Bronchial epithelial cell (primary cell): ENCODE results near the gene ACKR2. TPM values are rescaled to one million over a fixed set of nuclear protein-coding genes. Genes with fewer than 3 reads are reported as not detected.
"Not testable (repeated sequence)": the region's sequence is repeated elsewhere in the genome, so short reads cannot be mapped to it uniquely, and the experiment has no call there.

Experiments
- DNase-seq: peaks from one replicate; pipeline ENCODE4 v3.0.0-alpha.2; 2010; ENCODE audit warnings: low read depth
- FAIRE-seq: peaks from 2 replicates; lab custom pipeline; 2011; peaks lifted over from hg19 to GRCh38; lab: Jason Lieb, UNC
- H3K27me3 ChIP-seq: 2 replicates; pipeline ENCODE4 v1.5.1; 2011; ENCODE audit warnings: low read length; ENCODE audit not compliant: control insufficient read depth, insufficient read depth
- H3K36me3 ChIP-seq: 2 replicates; pipeline ENCODE4 v1.5.1; 2011; ENCODE audit warnings: low read length; ENCODE audit not compliant: control insufficient read depth, insufficient read depth
- H3K4me3 ChIP-seq: 2 replicates; pipeline ENCODE4 v1.5.1; 2011; ENCODE audit warnings: mild to moderate bottlenecking, low read depth, low read length, control low read depth
- CTCF ChIP-seq: IDR thresholded peaks from 2 replicates; pipeline ENCODE4 v1.5.1; 2011; ENCODE audit warnings: mild to moderate bottlenecking, moderate library complexity, low read length, control low read depth, inconsistent platforms; ENCODE audit not compliant: insufficient read depth, severe bottlenecking
- total RNA-seq: library from RNA; depleted of rRNA; stranded (reverse); fragments of >200 nt; gene quantifications from 2 replicates; pipeline ENCODE4 v1.2.1, GENCODE V29; 2014

The ACKR2 gene
- total RNA-seq, 1 donor from 2014 or later: 1.3 TPM

- peak; percentile 98 for TF ChIP-seq CTCF
- FAIRE-seq: no peak
- DNase-seq: peak; percentile 61
- Histone ChIP-seq H3K4me3 (peak overlapping the region; percentile 59), H3K36me3 (no peaks in the 10 kb centered on the region), H3K27me3 (peaks cover 6% of the 10 kb centered on the region)
Observed at GRCh38 chr3:42880601-42881451, 71.6 kb downstream of the ACKR2 start.

GRCh38 chr3:42883251-42883930 is 74.1 kb downstream of the ACKR2 start:
- not testable (repeated sequence) for H3K4me3 ChIP-seq, H3K36me3 ChIP-seq, H3K27me3 ChIP-seq, FAIRE-seq
- DNase-seq: peak; percentile 17

- no peak for TF ChIP-seq CTCF
- Histone ChIP-seq H3K4me3 (no peak overlapping the region), H3K27me3 (peaks cover 2% of the 10 kb centered on the region), H3K36me3 (no peaks in the 10 kb centered on the region)
- DNase-seq (no peak), FAIRE-seq (no peak)
Observed at GRCh38 chr3:42884324-42884723, 75.1 kb downstream of the ACKR2 start.

GRCh38 chr3:42886294-42886822 is 77.1 kb downstream of the ACKR2 start:
- no peak for TF ChIP-seq CTCF
- FAIRE-seq (no peak), DNase-seq (no peak)
- H3K4me3 ChIP-seq: no peak overlapping the region
- no peaks in the 10 kb centered on the region for H3K36me3 ChIP-seq
- no peaks in the 10 kb centered on the region for H3K27me3 ChIP-seq

GRCh38 chr3:42887084-42887483 is 77.8 kb downstream of the ACKR2 start:
- Histone ChIP-seq H3K27me3 (no peaks in the 10 kb centered on the region), H3K4me3 (no peak overlapping the region), H3K36me3 (no peaks in the 10 kb centered on the region)
- FAIRE-seq (no peak), DNase-seq (no peak)
- TF ChIP-seq CTCF: no peak

- no peaks in the 10 kb centered on the region for H3K27me3 ChIP-seq
- no peaks in the 10 kb centered on the region for H3K36me3 ChIP-seq
- no peak for TF ChIP-seq CTCF
- H3K4me3 ChIP-seq: no peak overlapping the region
- no peak for DNase-seq
- FAIRE-seq: no peak
Observed at GRCh38 chr3:42891042-42891441, 81.8 kb downstream of the ACKR2 start.
